ENCODE data around the gene PLIN1.

Gene PLIN1

GRCh38 chr15:89627256-89627970, 51.8 kb downstream of the PLIN1 start:
- TF ChIP-seq POLR2AphosphoS5 (IDR thresholded peaks at IDR 0.05; ENCODE audit: low read depth, low read length) (no peak), REST (IDR thresholded peaks at IDR 0.05; ENCODE audit: insufficient read depth in 1 of 2, low read depth in 2 of 2, low read length in 2 of 2) (no peak)

- TF ChIP-seq FOXP2 (optimal IDR thresholded peaks at IDR 0.05; ENCODE audit: borderline replicate concordance, extremely low read depth, extremely low read length, insufficient read depth): no peak
- TF ChIP-seq SIN3A (IDR thresholded peaks at IDR 0.05; ENCODE audit: borderline replicate concordance, insufficient read depth, low read length): no peak
- TF ChIP-seq REST (IDR thresholded peaks at IDR 0.05; ENCODE audit: insufficient read depth in 1 of 2, low read depth in 2 of 2, low read length in 2 of 2): no peak
- TF ChIP-seq TAF1 (IDR thresholded peaks at IDR 0.05; ENCODE audit: borderline replicate concordance, insufficient read depth, low read length): no peak
- no peak for TF ChIP-seq POLR2AphosphoS5 (IDR thresholded peaks at IDR 0.05; ENCODE audit: low read depth, low read length)
Measured at GRCh38 chr15:89625716-89626115, 53.5 kb downstream of the PLIN1 start.

- TF ChIP-seq REST (IDR thresholded peaks at IDR 0.05; ENCODE audit: insufficient read depth in 1 of 2, low read depth in 2 of 2, low read length in 2 of 2): no peak
- TF ChIP-seq FOXP2 (optimal IDR thresholded peaks at IDR 0.05; ENCODE audit: borderline replicate concordance, extremely low read depth, extremely low read length, insufficient read depth): no peak
- no peak for TF ChIP-seq POLR2AphosphoS5 (IDR thresholded peaks at IDR 0.05; ENCODE audit: low read depth, low read length)
- no peak for TF ChIP-seq TAF1 (IDR thresholded peaks at IDR 0.05; ENCODE audit: borderline replicate concordance, insufficient read depth, low read length)
- no peak for TF ChIP-seq SIN3A (IDR thresholded peaks at IDR 0.05; ENCODE audit: borderline replicate concordance, insufficient read depth, low read length)
Measured at GRCh38 chr15:89623165-89623564, 56.0 kb downstream of the PLIN1 start.

GRCh38 chr15:89621547-89621946, 57.6 kb downstream of the PLIN1 start:
- no peak for TF ChIP-seq FOXP2 (optimal IDR thresholded peaks at IDR 0.05; ENCODE audit: borderline replicate concordance, extremely low read depth, extremely low read length, insufficient read depth)
- no peak for TF ChIP-seq TAF1 (IDR thresholded peaks at IDR 0.05; ENCODE audit: borderline replicate concordance, insufficient read depth, low read length)
- no peak for TF ChIP-seq SIN3A (IDR thresholded peaks at IDR 0.05; ENCODE audit: borderline replicate concordance, insufficient read depth, low read length)
- TF ChIP-seq REST (IDR thresholded peaks at IDR 0.05; ENCODE audit: insufficient read depth in 1 of 2, low read depth in 2 of 2, low read length in 2 of 2): no peak
- no peak for TF ChIP-seq POLR2AphosphoS5 (IDR thresholded peaks at IDR 0.05; ENCODE audit: low read depth, low read length)

- no peak for TF ChIP-seq FOXP2 (optimal IDR thresholded peaks at IDR 0.05; ENCODE audit: borderline replicate concordance, extremely low read depth, extremely low read length, insufficient read depth)
Measured at GRCh38 chr15:89616228-89616627, 62.9 kb downstream of the PLIN1 start.

All from PFSK-1 (cell line).